HG02970 (cell line): ENCODE results near the gene SLC44A3.
"Not testable (repeated sequence)": the region's sequence is repeated elsewhere in the genome, so short reads cannot be mapped to it uniquely, and the experiment has no call there.

Experiments
- ATAC-seq: cut with Tn5 transposase; IDR thresholded peaks from one replicate; pipeline ENCODE4 v1.9.1; 2021; ENCODE audit warnings: mild to moderate bottlenecking, moderate library complexity, moderate number of reproducible peaks; ENCODE audit not compliant: unreplicated experiment, low FRiP score

The SLC44A3 gene

DNA sequence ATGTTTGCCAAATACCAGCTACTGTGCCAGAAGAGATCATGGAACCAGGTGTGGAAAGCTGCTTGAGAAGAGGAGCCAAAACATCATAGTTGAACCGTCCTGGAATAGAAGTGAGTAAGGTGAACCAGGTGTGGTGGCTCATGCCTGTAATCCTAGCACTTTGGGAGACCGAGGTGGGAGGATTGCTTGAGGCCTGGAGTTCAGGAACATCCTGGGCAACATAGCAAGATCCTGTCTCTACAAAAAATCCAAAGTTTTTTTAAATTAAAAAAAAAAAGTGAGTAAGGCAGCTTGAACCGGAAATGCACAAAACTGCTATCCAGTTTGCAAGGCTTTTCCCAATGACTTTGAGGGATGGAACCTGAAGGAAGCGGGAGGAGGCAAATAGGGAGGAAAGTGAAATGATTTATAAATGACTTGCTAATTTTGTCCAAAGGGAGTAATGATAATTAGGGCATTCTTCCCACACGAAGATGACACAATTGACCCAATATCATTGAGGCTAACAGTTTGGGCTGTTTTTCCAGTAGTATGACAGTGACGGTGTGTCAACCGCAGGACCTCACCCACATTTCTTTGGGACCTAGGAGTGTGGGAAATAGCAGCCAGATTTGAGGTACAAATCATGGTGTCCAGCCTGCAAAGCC is 108.3 kb downstream of the SLC44A3 start:
- no peak for ATAC-seq

DNA sequence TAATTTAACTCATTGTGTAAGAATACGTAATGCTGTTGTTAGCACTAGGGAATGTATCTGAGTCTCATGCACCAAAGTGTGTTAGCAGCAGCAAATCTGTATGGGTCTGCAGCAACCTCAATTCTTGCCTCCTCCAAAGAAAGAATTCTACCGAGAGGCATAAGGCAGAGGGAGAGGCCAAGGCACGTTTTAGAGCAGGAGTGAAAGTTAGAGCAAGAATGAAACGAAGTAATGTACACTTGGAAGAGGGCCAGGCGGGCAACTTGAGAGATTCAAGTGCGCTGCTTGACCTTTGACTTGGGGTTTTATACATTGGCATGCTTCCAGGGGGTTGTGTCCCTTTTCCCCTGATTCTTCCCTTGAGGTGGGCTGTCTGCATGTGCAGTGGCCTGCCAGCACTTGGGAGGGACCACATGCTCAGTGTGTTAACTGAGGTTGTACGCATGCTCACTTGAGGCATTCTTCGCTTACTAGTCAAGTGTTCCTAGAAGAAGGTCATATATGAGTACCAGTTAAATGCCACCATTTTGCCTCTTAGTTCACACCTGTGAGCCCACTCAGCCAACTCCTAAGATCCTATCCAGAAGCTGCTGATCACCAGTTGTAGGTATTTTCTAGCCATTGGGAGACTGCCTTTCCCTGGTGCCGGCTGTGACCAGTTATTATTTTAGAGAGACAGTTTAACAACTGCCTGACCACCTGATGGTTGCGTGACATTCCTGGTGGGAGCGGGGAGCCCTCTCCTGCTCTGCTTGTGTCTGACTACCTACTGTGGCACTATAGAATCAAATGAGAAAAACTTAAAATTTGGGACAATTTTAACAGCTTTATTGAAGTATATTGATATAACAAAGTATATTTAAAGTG is 109.4 kb downstream of the SLC44A3 start:
- ATAC-seq = no peak

DNA sequence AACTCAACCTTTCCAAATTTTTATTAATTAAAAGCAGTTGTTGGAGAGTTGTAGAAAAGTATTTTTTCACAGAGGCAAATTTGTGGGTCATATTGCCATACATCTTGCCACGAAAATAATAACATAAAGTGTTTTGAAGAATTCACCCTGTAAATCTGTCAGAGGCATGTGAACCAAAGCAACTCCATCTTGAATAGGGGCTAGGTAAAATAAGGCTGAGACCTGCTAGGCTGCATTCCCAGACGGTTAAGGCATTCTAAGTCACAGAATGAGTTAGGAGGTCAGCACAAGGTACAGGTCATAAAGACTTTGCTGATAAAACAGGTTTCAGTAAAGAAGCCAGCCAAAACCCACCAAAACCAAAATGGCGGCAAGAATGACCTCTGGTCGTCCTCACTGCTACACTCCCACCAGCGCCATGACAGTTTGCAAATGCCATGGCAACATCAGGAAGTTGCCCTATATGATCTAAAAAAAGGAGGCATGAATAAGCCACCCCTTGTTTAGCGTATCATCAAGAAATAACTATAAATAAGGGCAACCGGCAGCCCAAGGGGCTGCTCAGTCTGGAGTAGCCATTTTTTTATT is 111.2 kb downstream of the SLC44A3 start:
- ATAC-seq = no peak

- ATAC-seq = no peak
Measured at GRCh38 chr1:94934551-94934950, 114.4 kb downstream of the SLC44A3 start.

DNA sequence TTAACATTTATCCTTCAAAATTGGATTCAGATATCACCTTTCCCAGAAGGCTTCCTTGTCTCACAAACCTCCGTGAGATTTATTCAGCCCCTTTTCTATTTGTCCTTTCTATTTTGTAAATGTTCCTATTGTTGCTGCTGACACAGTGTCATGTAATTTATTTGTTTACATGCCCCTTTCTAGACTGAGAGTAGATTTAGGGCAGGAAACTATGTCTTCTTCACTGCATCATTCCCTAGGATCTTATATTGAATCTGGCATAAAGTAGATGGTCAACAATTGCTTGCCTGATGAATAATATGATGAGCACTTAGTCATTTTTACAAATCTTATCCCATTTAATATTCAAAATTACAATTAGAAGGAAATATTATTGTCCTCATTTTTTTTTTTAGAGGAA is 114.9 kb downstream of the SLC44A3 start:
- ATAC-seq = no peak

DNA sequence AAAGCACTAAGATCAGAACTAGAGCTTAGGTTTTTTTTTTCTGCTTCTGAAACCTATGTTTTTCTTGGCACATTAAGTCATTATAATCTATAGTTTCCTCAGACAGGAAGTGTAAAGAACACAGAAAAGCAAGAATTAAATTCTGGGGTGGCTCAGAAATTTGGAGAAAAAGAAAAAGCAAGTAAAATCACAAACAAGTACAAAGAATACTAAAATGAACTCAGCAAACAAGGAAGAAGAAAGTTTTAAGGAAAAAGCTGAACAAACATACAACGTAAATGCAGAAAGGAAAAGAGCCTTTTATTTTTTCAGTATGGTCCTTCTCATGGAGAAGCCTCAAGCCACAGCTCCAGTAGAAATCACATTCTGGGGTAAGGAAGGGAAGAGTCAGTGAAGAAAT is 115.3 kb downstream of the SLC44A3 start:
- ATAC-seq = no peak

GRCh38 chr1:94936861-94937620 is 116.9 kb downstream of the SLC44A3 start:
- ATAC-seq = no peak

DNA sequence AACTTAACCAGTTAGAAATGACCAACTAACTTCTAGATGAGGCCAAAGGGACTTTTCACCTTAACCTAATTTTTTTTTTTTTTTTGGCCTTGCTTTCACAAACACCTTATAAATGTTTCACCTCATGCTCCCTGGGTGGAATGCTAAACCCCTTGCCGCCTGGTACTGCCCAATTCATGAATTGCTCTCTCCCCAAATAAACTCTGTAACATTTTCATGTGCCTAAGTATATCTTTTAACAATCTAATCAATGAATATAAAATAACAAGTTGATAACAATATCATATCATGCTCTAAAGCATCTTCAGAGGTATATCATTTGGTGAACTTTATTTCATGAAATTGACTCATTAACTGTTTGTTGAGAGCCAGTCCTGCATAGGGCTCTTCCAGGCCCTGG is 117.7 kb downstream of the SLC44A3 start:
- no peak for ATAC-seq

DNA sequence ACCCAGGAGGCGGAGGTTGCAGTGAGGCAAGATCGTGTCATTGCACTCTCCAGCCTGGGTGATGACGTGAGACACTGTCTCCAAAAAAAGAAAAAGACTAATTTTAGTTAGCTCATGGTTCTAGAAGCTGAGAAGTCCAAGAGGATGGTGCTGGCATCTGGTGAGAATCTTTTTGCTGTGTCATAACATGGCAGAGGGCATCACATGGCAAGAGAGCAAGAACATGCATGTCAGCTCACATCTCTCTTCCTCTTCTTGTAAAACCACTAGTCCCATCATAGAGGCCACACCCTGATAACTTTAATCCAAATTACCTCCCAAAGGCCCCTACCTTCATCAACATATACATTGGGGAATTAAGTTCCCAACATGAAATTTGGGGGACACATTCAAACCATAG is 120.6 kb downstream of the SLC44A3 start:
- no peak for ATAC-seq

GRCh38 chr1:94941480-94941879 is 121.3 kb downstream of the SLC44A3 start:
- not testable (repeated sequence) for ATAC-seq

GRCh38 chr1:94942171-94943128 is 122.3 kb downstream of the SLC44A3 start:
- ATAC-seq = no peak
